H1 (cell line): Measurements from ENCODE around the gene TCP11. TPM values are rescaled to one million over a fixed set of nuclear protein-coding genes. Genes with fewer than 3 reads are reported as not detected.

Experiments
- GTF2F1 ChIP-seq: IDR thresholded peaks from 2 replicates; pipeline ENCODE4 v1.6.1; 2012; ENCODE audit warnings: low read depth, low read length, improper control_type of control experiment, borderline replicate concordance
- SRF ChIP-seq: IDR thresholded peaks from 2 replicates; pipeline ENCODE4 v1.6.1; 2011; ENCODE audit warnings: mild to moderate bottlenecking, low read depth, low read length, moderate library complexity
- SUZ12 ChIP-seq: fragments of 200-600 bp; sonication (generic); IDR thresholded peaks from 2 replicates; pipeline ENCODE4 v1.6.1; 2012; ENCODE audit warnings: mild to moderate bottlenecking, inconsistent platforms, low read length, moderate library complexity, mixed read lengths
- TAF1 ChIP-seq: IDR thresholded peaks from 2 replicates; pipeline ENCODE4 v1.6.1; 2011; ENCODE audit warnings: mild to moderate bottlenecking, low read depth, low read length
- polyA plus RNA-seq, 7 experiments: library from polyadenylated mRNA; depleted of rRNA in 3 of 7; stranded (reverse) in 5 of 7; unstranded in 2 of 7; fragments of >200 nt in 5 of 7; fragments of 200-250 nt in 2 of 7; gene quantifications; 1 replicate in 5 of 7; 2 replicates in 1 of 7; 4 replicates in 1 of 7; pipeline versions ENCODE4 v1.2.1 to v1.2.3, GENCODE V29; 2011 to 2013; ENCODE audit warnings: missing spikeins in 2 of 7, mixed read lengths in 2 of 7
- total RNA-seq: library from RNA; stranded (reverse); fragmentation: NEBNext Ultra II Directional; extraction: Animal tissue kit (Norgen Biotek cat#: 25700); gene quantifications from 2 replicates; pipeline ENCODE4 v1.2.1, GENCODE V29; 2021

TCP11 gene
- total and polyA plus RNA-seq, 2 of the 8 experiments (the other 6 are each of a cell fraction or from before 2014, with no cell fraction given): 0.11 TPM; not detected in 1

DNA sequence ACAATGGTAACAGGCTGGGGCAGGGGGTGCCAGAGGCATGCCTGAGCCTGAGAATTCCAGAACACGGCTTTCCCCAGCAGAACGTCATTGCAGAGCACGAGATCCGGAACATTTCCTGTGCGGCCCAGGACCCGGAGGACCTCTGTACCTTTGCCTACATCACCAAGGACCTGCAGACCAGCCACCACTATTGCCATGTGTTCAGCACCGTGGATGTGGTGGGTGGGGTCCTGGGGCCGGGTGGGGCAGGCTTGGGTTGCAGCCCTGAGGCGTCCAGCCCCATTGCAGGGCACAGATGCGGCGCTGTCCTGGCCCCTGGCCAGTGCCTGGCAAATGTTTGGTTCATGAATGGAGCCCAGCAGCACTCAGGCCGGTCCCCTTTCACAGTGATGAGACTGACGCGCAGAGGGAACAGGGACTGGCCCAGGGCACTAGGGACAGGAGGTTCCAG is 57.1 kb downstream of the TCP11 start (continued):
- TF ChIP-seq TAF1: no peak
- no peak for TF ChIP-seq GTF2F1
- no peak for TF ChIP-seq SRF
- no peak for TF ChIP-seq SUZ12
